H9 (cell line): ENCODE results near the gene LKAAEAR1. TPM values are rescaled to one million over a fixed set of nuclear protein-coding genes. Genes with fewer than 3 reads are reported as not detected.
A peak's percentile ranks its signal among the peaks of the same experiment; 100 is the strongest.

ENCODE experiments used
- DNase-seq: peaks from one replicate; pipeline ENCODE4 v3.0.0-alpha.2; 2017
- H2AFZ ChIP-seq: one replicate; pipeline ENCODE4 v1.6.1; 2013; ENCODE audit warnings: mild to moderate bottlenecking, low read length, control low read depth, moderate library complexity
- H2AK5ac ChIP-seq: 2 replicates; pipeline ENCODE4 v1.6.1; 2013; ENCODE audit warnings: low read length, control low read depth, mixed read lengths; ENCODE audit not compliant: insufficient read length
- H2BK120ac ChIP-seq: one replicate; pipeline ENCODE4 v1.6.1; 2013; ENCODE audit warnings: low read depth, mild to moderate bottlenecking, low read length, control low read depth, inconsistent platforms; ENCODE audit not compliant: poor library complexity, severe bottlenecking
- H2BK12ac ChIP-seq: 2 replicates; pipeline ENCODE4 v1.6.1; 2013; ENCODE audit warnings: low read length, control low read depth, mixed read lengths, low read depth; ENCODE audit not compliant: insufficient read length
- H2BK15ac ChIP-seq: 2 replicates; pipeline ENCODE4 v1.6.1; 2013; ENCODE audit warnings: low read depth, low read length, control low read depth
- H2BK20ac ChIP-seq: one replicate; pipeline ENCODE4 v1.6.1; 2013; ENCODE audit warnings: low read depth, mild to moderate bottlenecking, low read length, control low read depth, inconsistent platforms; ENCODE audit not compliant: poor library complexity, severe bottlenecking
- H2BK5ac ChIP-seq: 2 replicates; pipeline ENCODE4 v1.6.1; 2013; ENCODE audit warnings: low read length, control low read depth, mixed read lengths; ENCODE audit not compliant: insufficient read length
- H3K14ac ChIP-seq: 2 replicates; pipeline ENCODE4 v1.6.1; 2013; ENCODE audit warnings: low read length, control low read depth; ENCODE audit not compliant: insufficient read depth
- H3K18ac ChIP-seq: 2 replicates; pipeline ENCODE4 v1.6.1; 2013; ENCODE audit warnings: low read depth, mild to moderate bottlenecking, mixed read lengths, low read length, control low read depth; ENCODE audit not compliant: insufficient read length
- H3K23ac ChIP-seq: 2 replicates; pipeline ENCODE4 v1.6.1; 2013; ENCODE audit warnings: low read length, control low read depth, mixed read lengths, low read depth; ENCODE audit not compliant: insufficient read length
- H3K23me2 ChIP-seq: 2 replicates; pipeline ENCODE4 v1.6.1; 2013; ENCODE audit warnings: low read depth, mild to moderate bottlenecking, mixed read lengths, low read length, control low read depth; ENCODE audit not compliant: insufficient read length, poor library complexity, severe bottlenecking
- H3K27ac ChIP-seq: 2 replicates; pipeline ENCODE4 v1.5.1; 2013; ENCODE audit warnings: low read length, control low read depth, mixed read lengths, low read depth; ENCODE audit not compliant: insufficient read length
- H3K27me3 ChIP-seq: 2 replicates; pipeline ENCODE4 v1.6.1; 2013; ENCODE audit warnings: low read length, control low read depth, inconsistent platforms; ENCODE audit not compliant: insufficient read depth
- H3K4ac ChIP-seq: 2 replicates; pipeline ENCODE4 v1.6.1; 2013; ENCODE audit warnings: low read depth, mild to moderate bottlenecking, control low read depth, inconsistent platforms, low read length, moderate library complexity
- H3K4me1 ChIP-seq: 2 replicates; pipeline ENCODE4 v1.6.1; 2013; ENCODE audit warnings: low read length, control low read depth, inconsistent platforms; ENCODE audit not compliant: insufficient read depth
- H3K4me2 ChIP-seq: 2 replicates; pipeline ENCODE4 v1.6.1; 2013; ENCODE audit warnings: low read length, control low read depth, mixed read lengths; ENCODE audit not compliant: insufficient read length, insufficient read depth
- H3K56ac ChIP-seq: 2 replicates; pipeline ENCODE4 v1.6.1; 2013; ENCODE audit warnings: low read depth, mild to moderate bottlenecking, mixed read lengths, low read length, control low read depth; ENCODE audit not compliant: insufficient read length
- H3K79me1 ChIP-seq: 2 replicates; pipeline ENCODE4 v1.6.1; 2013; ENCODE audit warnings: low read depth, mild to moderate bottlenecking, moderate library complexity, low read length, control low read depth, inconsistent platforms; ENCODE audit not compliant: insufficient read depth, poor library complexity, severe bottlenecking
- H3K79me2 ChIP-seq: 2 replicates; pipeline ENCODE4 v1.6.1; 2013; ENCODE audit warnings: low read length, control low read depth, inconsistent platforms; ENCODE audit not compliant: insufficient read depth
- H3K9ac ChIP-seq: 2 replicates; pipeline ENCODE4 v1.6.1; 2013; ENCODE audit warnings: low read length, control low read depth, mixed read lengths; ENCODE audit not compliant: insufficient read length; ENCODE audit errors: extremely low read depth
- H3K9me3 ChIP-seq: one replicate; pipeline ENCODE4 v1.6.1; 2013; ENCODE audit warnings: low read depth, low read length, inconsistent platforms; ENCODE audit not compliant: control insufficient read depth
- H3T11ph ChIP-seq: one replicate; pipeline ENCODE4 v1.6.1; 2013; ENCODE audit warnings: mild to moderate bottlenecking, low read length, control low read depth, inconsistent platforms
- H4K20me1 ChIP-seq: one replicate; pipeline ENCODE4 v1.6.1; 2013; ENCODE audit not compliant: control insufficient read depth, insufficient read length, insufficient read depth
- H4K5ac ChIP-seq: 2 replicates; pipeline ENCODE4 v1.6.1; 2013; ENCODE audit warnings: low read depth, mild to moderate bottlenecking, mixed read lengths, low read length, control low read depth; ENCODE audit not compliant: insufficient read length
- H4K8ac ChIP-seq: replicated peaks from 2 replicates; pipeline ENCODE4 v1.6.1; 2013; ENCODE audit warnings: low read length, control low read depth, mixed read lengths, low read depth; ENCODE audit not compliant: insufficient read length
- H4K91ac ChIP-seq: 2 replicates; pipeline ENCODE4 v1.6.1; 2013; ENCODE audit warnings: low read depth, mild to moderate bottlenecking, moderate library complexity, mixed read lengths, low read length, control low read depth; ENCODE audit not compliant: insufficient read length
- H3K27ac Mint-ChIP-seq, 3 experiments: 2 replicates in 2 of 3; 3 replicates in 1 of 3; pipeline ENCODE4 v1.8.0; 2020 to 2021; ENCODE audit warnings: mixed read lengths in 3 of 3, mild to moderate bottlenecking in 1 of 3, moderate library complexity in 1 of 3
- H3K27me3 Mint-ChIP-seq: 2 replicates; pipeline ENCODE4 v1.8.0; 2021; ENCODE audit warnings: low read depth, mild to moderate bottlenecking, moderate library complexity, mixed read lengths
- H3K36me3 Mint-ChIP-seq, 3 experiments: 2 replicates in 2 of 3; 3 replicates in 1 of 3; pipeline ENCODE4 v1.8.0; 2020 to 2021; ENCODE audit warnings: low read depth in 3 of 3, mixed read lengths in 3 of 3; ENCODE audit not compliant: insufficient read depth in 1 of 3
- H3K4me1 Mint-ChIP-seq, 2 experiments: 2 replicates each; pipeline ENCODE4 v1.8.0; 2020; ENCODE audit warnings: mixed read lengths in 2 of 2
- H3K4me3 Mint-ChIP-seq, 2 experiments: 2 replicates in 1 of 2; 3 replicates in 1 of 2; pipeline ENCODE4 v1.8.0; 2020 to 2021; ENCODE audit warnings: mild to moderate bottlenecking in 2 of 2, mixed read lengths in 2 of 2, moderate library complexity in 1 of 2
- H3K9me3 Mint-ChIP-seq, 2 experiments: 2 replicates in 1 of 2; 3 replicates in 1 of 2; pipeline ENCODE4 v1.8.0; 2020; ENCODE audit warnings: mild to moderate bottlenecking in 2 of 2, mixed read lengths in 2 of 2, moderate library complexity in 1 of 2
- CTCF ChIP-seq: fragments of 200-600 bp; sonication (generic); conservative IDR thresholded peaks from 3 replicates; pipeline ENCODE4 v1.8.0; 2021; ENCODE audit warnings: antibody characterized with exemption, mild to moderate bottlenecking
- WGBS: extraction: QIAGEN DNeasy Blood & Tissue Kit; methylation state at CpG from one replicate; pipeline ENCODE4 v1.1.7; 2013; ENCODE audit warnings: missing lambda C conversion rate, low lambda C conversion rate, mixed read lengths; ENCODE audit not compliant: insufficient read length; ENCODE audit errors: extremely low coverage; 5-methylcytosine and 5-hydroxymethylcytosine counted together
- total RNA-seq: library from RNA; stranded (reverse); gene quantifications from 2 replicates; pipeline ENCODE4 v1.2.1, GENCODE V29; 2021

The LKAAEAR1 gene
- total RNA-seq, 1 experiment from 2014 or later, result 0.39 TPM

- Histone ChIP-seq H3K56ac (no peak within 1 kb of the TSS), H3K4ac (no peak within 1 kb of the TSS), H3K27me3 (peaks cover 26% of the 10 kb centered on the region; the same call in 1 of the 2 replicates), H3K18ac (no peak within 1 kb of the TSS), H2BK12ac (no peak within 1 kb of the TSS), H3K4me1 (no peaks in the 10 kb centered on the region), H2BK120ac (no peak within 1 kb of the TSS), H3K14ac (no peak within 1 kb of the TSS), H3K23me2 (no peaks in the 10 kb centered on the region), H3K79me1 (no peaks in the 10 kb centered on the region), H3T11ph (no peak within 1 kb of the TSS), H4K20me1 (no peaks in the 10 kb centered on the region), H2AK5ac (no peak within 1 kb of the TSS), H4K91ac (no peak within 1 kb of the TSS), H3K4me2 (peak within 1 kb of the TSS; percentile 7), H4K5ac (no peak within 1 kb of the TSS), H4K8ac (no peak within 1 kb of the TSS), H3K79me2 (no peaks in the 10 kb centered on the region), H2BK15ac (no peak within 1 kb of the TSS), H3K23ac (no peak within 1 kb of the TSS), H3K27ac (no peak within 1 kb of the TSS), H3K9ac (no peak within 1 kb of the TSS), H2AFZ (no peak within 1 kb of the TSS), H2BK20ac (no peak within 1 kb of the TSS), H3K9me3 (no peaks in the 10 kb centered on the region), H2BK5ac (no peak within 1 kb of the TSS)
- no peak for TF ChIP-seq CTCF
- Mint-ChIP-seq H3K4me3 (peak within 1 kb of the TSS; percentile 56 to 75), H3K36me3 (peaks cover 0 to 2% (median 0%) of the 10 kb centered on the region in 3 experiments; a peak in 2 of 7 replicates), H3K4me1 (peaks cover 22 to 31% of the 10 kb centered on the region in 2 experiments), H3K27me3 (peaks cover 76% of the 10 kb centered on the region), H3K27ac (no peak within 1 kb of the TSS), H3K9me3 (peaks cover 0 to 3% of the 10 kb centered on the region in 2 experiments; a peak in 1 of 5 replicates)
- DNase-seq, result peak; percentile 53
- no CpG with 5 or more reads among the region's 111 CpGs for WGBS
Measured at GRCh38 chr20:64049060-64049877, 34.9 kb downstream of the LKAAEAR1 start, which contains the start of gene SOX18. Gene SOX18 (minus strand): TSS chr20:64049639. CDS start chr20:64049516, 123 bp downstream.
